GM18507 (cell line): ENCODE measurements around the gene FMN1.
A peak's percentile ranks its signal among the peaks of the same experiment; 100 is the strongest.

Experiments
- DNase-seq: peaks from one replicate; pipeline ENCODE4 v3.0.0; 2011; ENCODE audit warnings: low read depth; ENCODE audit not compliant: insufficient read length; ENCODE audit errors: extremely low spot score
- FAIRE-seq: peaks from 2 replicates; lab custom pipeline; 2011; peaks lifted over from hg19 to GRCh38; lab: Jason Lieb, UNC

FMN1 gene

DNA sequence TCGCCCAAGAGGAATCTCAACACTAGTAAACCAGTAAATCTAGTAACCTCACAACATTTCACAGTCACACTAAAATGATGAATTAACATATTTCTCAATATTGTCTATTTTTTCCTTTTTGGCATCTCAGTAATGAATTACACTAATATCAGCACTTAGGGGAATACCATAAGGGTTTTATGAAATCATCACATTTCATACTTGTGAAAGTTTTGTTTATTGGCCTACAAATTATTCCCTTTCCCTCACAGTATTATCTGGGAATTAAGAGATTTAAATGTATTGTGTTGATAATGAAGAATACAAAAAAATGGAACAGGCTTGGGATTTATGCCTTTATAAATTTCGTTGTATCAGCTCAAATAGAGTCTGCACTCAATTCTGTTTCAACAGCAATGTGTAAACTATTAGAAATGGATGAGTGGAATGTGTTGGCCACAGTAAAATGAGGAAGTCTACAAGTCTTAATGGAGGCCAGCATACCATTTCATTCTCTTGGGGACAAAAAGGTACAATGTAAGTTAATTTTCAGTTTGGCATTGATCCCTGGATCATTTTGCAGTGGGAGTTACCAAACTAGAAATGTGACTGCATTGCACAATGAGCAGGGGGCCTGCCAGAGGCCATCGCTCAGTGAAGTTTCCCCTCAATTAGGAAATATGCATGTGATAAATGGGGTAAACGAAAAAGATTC, 195.4 kb downstream of the FMN1 start:
- FAIRE-seq (no peak), DNase-seq (no peak)

DNA sequence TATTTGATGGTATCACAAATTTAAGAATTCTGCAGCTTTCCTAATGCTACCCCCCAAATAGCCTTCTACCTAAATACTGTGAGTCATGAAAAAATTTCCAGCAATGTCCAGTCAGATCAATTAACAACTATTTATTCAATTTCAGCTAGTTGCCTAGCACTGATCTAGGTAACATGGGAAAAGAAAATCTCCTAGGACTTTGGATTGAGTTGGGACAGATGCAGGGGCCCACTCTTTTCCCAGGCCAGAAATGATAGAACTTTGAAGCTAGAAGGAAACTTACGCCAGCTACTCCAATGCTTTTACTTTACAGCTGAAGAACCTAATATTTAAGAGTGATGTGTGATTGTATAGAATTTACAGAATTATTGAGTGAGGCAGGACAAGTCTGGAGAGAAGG, 196.3 kb downstream of the FMN1 start:
- DNase-seq (no peak), FAIRE-seq (no peak)

DNA sequence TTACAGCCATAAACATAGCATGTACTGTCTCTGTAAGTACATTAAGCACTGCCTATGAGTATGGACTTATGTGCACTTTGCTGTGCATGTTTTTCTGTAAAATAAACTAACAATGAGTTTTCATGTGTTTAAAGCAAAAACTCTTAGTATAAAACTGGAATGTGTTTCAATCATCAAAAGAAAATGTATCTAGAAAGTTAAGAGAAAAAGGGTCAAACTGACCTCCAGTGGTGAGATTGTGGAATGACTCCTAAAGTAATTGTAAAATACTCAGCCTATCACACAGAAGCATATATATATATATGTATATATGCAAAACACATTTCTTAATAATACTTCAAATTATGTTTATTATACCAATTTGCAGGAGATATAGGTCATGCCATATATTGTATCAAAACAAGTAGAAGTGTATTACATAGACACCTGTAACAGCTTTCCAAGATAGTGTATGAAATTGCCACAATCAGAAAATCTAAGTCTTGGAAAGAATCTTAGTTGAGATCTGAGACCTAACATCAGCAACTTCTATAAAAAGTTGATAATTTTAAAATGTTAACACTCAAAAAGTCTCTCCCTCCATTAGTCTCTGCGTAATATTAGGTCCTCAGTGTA, 199.6 kb downstream of the FMN1 start:
- no peak for DNase-seq
- FAIRE-seq, result peak; percentile 58

GRCh38 chr15:32993285-32993684, 201.2 kb downstream of the FMN1 start:
- DNase-seq (no peak), FAIRE-seq (no peak)

- no peak for DNase-seq
- no peak for FAIRE-seq
Measured at GRCh38 chr15:32991619-32992111, 202.8 kb downstream of the FMN1 start.

GRCh38 chr15:32990071-32990470, 204.4 kb downstream of the FMN1 start:
- no peak for DNase-seq
- FAIRE-seq, result no peak

- FAIRE-seq (peak; percentile 26), DNase-seq (no peak)
Measured at GRCh38 chr15:32987067-32987466, 207.4 kb downstream of the FMN1 start.

DNA sequence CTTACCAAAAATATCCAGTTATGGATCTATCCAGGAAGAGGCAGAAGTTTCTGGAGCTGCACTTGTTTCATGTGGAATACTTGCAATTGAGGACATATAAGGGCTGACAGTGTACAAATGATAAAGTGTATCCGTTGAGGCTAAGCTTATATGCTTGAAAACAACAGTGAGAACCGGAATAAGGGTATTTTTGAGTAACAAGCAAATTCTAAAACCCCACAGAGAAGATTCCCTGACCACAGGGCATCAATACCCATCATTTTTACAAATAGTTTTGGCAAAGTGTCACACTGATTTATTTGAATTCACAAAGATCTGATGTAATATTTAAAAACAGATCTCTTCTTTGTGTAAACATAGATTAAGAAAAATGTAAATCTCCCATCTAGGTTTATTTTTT, 208.4 kb downstream of the FMN1 start:
- DNase-seq (no peak), FAIRE-seq (no peak)

GRCh38 chr15:32983679-32984078, 210.8 kb downstream of the FMN1 start:
- no peak for DNase-seq
- no peak for FAIRE-seq

DNA sequence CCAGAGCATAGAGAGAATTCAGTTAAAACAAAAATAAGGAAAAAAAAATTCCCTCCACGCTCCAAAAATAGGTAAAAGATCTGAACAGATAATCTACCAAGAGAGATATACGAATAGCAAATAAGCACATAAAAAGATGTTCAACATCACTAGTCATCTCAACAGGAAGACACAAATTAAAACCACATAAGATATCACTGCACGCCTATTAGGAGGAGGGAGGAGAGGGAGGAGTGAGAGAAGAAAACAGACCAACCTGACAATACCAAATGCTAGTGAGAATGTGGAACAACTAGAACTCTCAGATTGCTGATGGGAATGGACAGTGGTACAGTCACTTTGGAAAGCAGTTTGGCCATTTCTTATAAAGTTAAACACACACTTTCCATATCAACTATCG, 212.5 kb downstream of the FMN1 start:
- FAIRE-seq (no peak), DNase-seq (no peak)

- DNase-seq, result no peak
- no peak for FAIRE-seq
Measured at GRCh38 chr15:32981536-32981935, 213.0 kb downstream of the FMN1 start.

- no peak for DNase-seq
- no peak for FAIRE-seq
Measured at GRCh38 chr15:32979710-32980109, 214.8 kb downstream of the FMN1 start.

- DNase-seq (no peak), FAIRE-seq (no peak)
Measured at GRCh38 chr15:32977506-32977905, 217.0 kb downstream of the FMN1 start.

- DNase-seq, result no peak
- no peak for FAIRE-seq
Measured at GRCh38 chr15:32974691-32975090, 219.8 kb downstream of the FMN1 start.

DNA sequence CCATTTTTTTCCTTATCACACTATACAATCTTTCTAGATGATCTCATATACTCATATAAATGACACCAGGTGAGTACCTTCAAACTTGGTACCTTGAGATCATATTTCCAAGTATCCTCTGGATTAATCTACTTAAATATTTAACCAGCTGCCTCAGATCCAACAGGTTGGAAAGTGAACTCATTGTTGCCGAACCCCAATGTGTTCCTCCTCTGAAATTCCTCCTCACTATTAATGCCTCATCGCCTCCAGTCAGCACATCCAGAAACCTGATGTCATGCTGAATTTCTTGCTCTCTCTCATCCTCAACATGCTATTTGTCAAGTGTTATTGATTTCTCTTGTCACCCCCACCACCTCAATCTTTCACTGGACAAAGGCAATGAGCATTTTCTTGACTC, 221.8 kb downstream of the FMN1 start:
- FAIRE-seq (no peak), DNase-seq (no peak)

DNA sequence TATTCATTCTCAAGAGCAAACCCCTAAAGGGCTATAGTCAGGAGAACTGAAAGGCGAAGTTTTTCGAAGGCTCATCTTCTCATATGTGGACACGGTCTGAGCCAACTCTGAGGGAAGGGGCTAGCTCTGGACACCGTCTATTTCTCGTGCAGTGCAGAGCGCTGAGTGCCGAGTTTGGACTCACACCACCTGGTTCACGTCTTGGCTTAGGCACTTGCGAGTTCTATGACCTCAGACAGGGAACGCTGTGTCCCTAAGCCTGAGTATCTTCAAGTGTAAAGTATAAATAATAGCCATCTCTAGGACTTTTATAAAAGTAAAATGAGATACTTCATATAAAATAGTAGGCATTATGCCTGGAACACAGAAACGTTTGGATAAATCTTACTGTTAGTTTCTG, 223.7 kb downstream of the FMN1 start:
- no peak for DNase-seq
- no peak for FAIRE-seq

GRCh38 chr15:32967521-32967920, 227.0 kb downstream of the FMN1 start:
- FAIRE-seq (no peak), DNase-seq (no peak)

DNA sequence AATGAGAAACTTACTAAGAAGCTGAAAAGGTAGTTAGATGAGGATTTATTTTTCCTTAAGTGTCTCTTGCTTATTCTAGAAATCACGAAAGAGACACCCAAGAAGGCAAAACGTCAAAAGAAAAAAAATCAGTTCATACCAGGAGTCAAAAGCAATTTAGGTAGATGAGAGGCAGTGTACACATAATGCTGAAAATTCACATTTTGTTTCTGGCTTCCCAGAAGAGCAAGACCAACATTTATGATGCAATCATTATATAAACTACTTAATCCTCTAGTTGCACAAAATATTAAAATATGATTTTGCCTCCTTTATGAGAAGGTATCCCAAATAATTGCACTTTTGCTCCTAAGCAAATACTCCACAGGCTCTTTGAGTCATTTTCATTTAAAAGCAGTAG, 228.0 kb downstream of the FMN1 start:
- no peak for DNase-seq
- no peak for FAIRE-seq

GRCh38 chr15:32965897-32966296, 228.6 kb downstream of the FMN1 start:
- DNase-seq (no peak), FAIRE-seq (no peak)

DNA sequence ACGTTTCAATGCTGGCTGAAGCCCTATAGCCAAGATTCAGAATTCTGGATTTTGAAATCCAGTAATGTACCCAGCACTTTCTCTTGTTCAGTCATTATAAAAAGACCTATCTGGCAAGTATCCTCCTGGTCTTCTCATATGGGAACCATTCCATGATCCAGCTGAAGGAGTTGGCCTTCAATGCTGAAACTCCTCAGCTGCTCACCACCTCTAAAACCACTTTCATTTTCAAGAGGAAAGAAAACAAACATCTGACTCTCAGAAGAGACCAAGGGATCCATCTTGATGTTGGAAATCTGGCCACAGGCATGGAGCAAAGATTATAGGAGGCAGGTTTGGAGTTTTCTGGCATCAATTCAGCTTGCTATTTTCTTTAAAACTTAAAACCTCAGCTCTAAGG, 235.4 kb downstream of the FMN1 start:
- DNase-seq (no peak), FAIRE-seq (no peak)

DNA sequence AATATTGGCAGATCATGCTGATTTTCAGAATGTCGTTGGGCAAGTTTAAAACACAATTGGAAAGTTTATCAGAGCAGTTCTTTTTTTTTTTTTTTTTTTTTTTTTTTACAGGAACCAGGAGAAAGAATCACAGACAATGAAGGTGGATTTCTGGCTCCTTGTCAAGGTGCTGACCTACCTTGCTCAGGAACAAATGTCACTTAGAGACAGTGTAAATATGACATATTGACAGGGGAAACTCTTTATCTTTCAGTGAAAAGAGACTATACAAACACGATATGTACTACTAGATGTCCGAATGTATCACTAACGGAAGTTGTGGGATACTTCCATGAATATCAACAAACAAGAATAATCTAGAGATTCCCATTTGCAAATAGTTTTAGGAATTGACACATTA, 237.3 kb downstream of the FMN1 start:
- FAIRE-seq, result no peak
- DNase-seq, result no peak
